ENCODE measurements around the gene TICRR. TPM values are rescaled to one million over a fixed set of nuclear protein-coding genes. Genes with fewer than 3 reads are reported as not detected.
A peak's percentile ranks its signal among the peaks of the same experiment; 100 is the strongest.

TICRR gene
- total and polyA plus RNA-seq, 2 of the 8 experiments (the other 6 are each of a cell fraction or from before 2014, with no cell fraction given): 13.1 to 34.8 TPM

DNA sequence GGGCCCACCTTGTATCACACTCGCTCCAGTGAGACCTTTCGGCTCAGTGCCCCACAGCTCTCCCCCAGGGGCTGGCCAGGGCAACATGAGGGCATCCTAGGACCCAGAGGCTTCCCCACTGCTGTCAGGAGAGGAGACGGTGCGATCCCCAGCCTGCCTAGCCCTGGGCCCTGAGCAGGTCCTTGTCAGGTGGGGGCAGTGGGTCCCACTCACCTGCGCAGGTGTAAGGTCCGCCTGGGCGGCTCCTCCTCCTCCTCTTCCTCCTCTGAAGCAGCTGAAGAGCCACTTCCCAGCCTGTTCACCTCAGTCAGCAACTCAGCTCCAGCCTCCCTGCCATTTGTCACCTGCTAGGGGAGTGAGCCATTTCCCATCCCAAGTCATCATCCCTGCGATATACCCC is 70.4 kb downstream of the TICRR start:
- no peak overlapping the region for H2BK12ac ChIP-seq (ENCODE audit: low read depth, low read length)
- H3K23me2 ChIP-seq (ENCODE audit: low read depth, low read length): no peaks in the 10 kb centered on the region
- 0 out of 2 replicates have a peak overlapping the region, but pooled peaks have one; percentile 35 for H4K8ac ChIP-seq (ENCODE audit: extremely low read depth, insufficient read depth, low read length)
- H3K9me3 ChIP-seq (ENCODE audit: insufficient read depth in 2 of 2, low read depth in 1 of 2, low read length in 1 of 2): peaks cover 0 to 4% of the 10 kb centered on the region in 2 experiments; a peak in 1 of 4 replicates
- no peaks in the 10 kb centered on the region for H3K27me3 ChIP-seq (replicated peaks in 1 of 4; ENCODE audit: control insufficient read depth in 3 of 4, extremely low read depth in 1 of 4, insufficient read depth in 3 of 4, low read length in 3 of 4)
- no peaks in the 10 kb centered on the region for H3K79me2 ChIP-seq (ENCODE audit: control insufficient read depth in 1 of 2, insufficient read depth in 2 of 2, low read length in 2 of 2)
- no peaks in the 10 kb centered on the region for H3K79me1 ChIP-seq (ENCODE audit: low read depth, low read length)
- no peak overlapping the region for H3K4me2 ChIP-seq (ENCODE audit: insufficient read depth in 1 of 2, low read depth in 2 of 2, low read length in 2 of 2)
- H3K18ac ChIP-seq (ENCODE audit: extremely low read depth, low read length): no peak overlapping the region
- H3K9ac ChIP-seq (replicated peaks in 1 of 4; ENCODE audit: extremely low read depth in 1 of 4, low read depth in 3 of 4, low read length in 3 of 4): no peak overlapping the region
- H3K4ac ChIP-seq (replicated peaks; ENCODE audit: insufficient read length, low read depth, low read length): no peak overlapping the region
- H4K91ac ChIP-seq (replicated peaks; ENCODE audit: insufficient read length, low read length): no peak overlapping the region
- H3K23ac ChIP-seq (ENCODE audit: insufficient read length): no peak overlapping the region
- no peak overlapping the region for H4K5ac ChIP-seq (ENCODE audit: insufficient read length, low read depth, low read length)
- no peaks in the 10 kb centered on the region for H3K4me1 ChIP-seq (replicated peaks in 1 of 4; ENCODE audit: control insufficient read depth in 3 of 4, insufficient read depth in 4 of 4, low read length in 3 of 4)
- TF ChIP-seq, protein P1, sequence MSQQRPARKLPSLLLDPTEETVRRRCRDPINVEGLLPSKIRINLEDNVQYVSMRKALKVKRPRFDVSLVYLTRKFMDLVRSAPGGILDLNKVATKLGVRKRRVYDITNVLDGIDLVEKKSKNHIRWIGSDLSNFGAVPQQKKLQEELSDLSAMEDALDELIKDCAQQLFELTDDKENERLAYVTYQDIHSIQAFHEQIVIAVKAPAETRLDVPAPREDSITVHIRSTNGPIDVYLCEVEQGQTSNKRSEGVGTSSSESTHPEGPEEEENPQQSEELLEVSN (IDR thresholded peaks at IDR 0.05): no peak
- H3K14ac ChIP-seq (ENCODE audit: insufficient read length): no peak overlapping the region
- 88% methylated on average over 8 of the region's 8 CpGs; no CpG with 5 or more reads in 1 of the 2 experiments for WGBS, 2 experiments (ENCODE audit: extremely low coverage in 1 of 2, insufficient coverage in 1 of 2, insufficient read length in 1 of 2, insufficient replicate concordance in 2 of 2, low coverage in 1 of 2, low lambda C conversion rate in 2 of 2, missing lambda C conversion rate in 1 of 2)
- no peak overlapping the region for H2BK20ac ChIP-seq (ENCODE audit: low read length)
- H2AK5ac ChIP-seq (ENCODE audit: low read depth, low read length): no peak overlapping the region
- CTCF ChIA-PET (ENCODE audit: partially characterized antibody): interaction anchor here (0.8 to 5.1 kb wide), 13 partner anchors 11 to 316 kb away, joined by 3 to 43 read pairs (median 5); no protein-coding TSS in a partner anchor
- H3K56ac ChIP-seq (replicated peaks; ENCODE audit: insufficient read length, low read depth, low read length): no peak overlapping the region
- H2BK120ac ChIP-seq (replicated peaks; ENCODE audit: low read depth, low read length): no peak overlapping the region
- no peak overlapping the region for H3K4me3 ChIP-seq (ENCODE audit: extremely low read depth in 1 of 4, insufficient read depth in 2 of 4, low read depth in 3 of 4, low read length in 4 of 4)
- H2BK15ac ChIP-seq (ENCODE audit: low read length): no peak overlapping the region
- H2BK5ac ChIP-seq (ENCODE audit: low read depth, low read length): no peak overlapping the region
- POLR2A ChIA-PET (ENCODE audit: partially characterized antibody): interaction anchor here (2.2 kb wide), 1 partner anchor 9 kb away, joined by 9 read pairs; no protein-coding TSS in a partner anchor
- H3K36me3 ChIP-seq (ENCODE audit: control insufficient read depth in 2 of 4, insufficient read depth in 4 of 4, low read length in 3 of 4): peaks cover 0 to 35% (median 12%) of the 10 kb centered on the region in 4 experiments; a peak in 5 of 8 replicates
- no peak for FAIRE-seq
- no peak overlapping the region for H3K27ac ChIP-seq (ENCODE audit: low read depth, low read length)
- no peak overlapping the region for H2AFZ ChIP-seq (ENCODE audit: low read length)
- no peak for DNase-seq (ENCODE audit: low read depth in 1 of 2, low spot score in 2 of 2)
- peaks cover 0 to 4% of the 10 kb centered on the region in 2 experiments for H4K20me1 ChIP-seq (replicated peaks in 1 of 2; ENCODE audit: control insufficient read depth in 1 of 2, insufficient read depth in 2 of 2, low read length in 2 of 2)
